ENCODE results near the gene APIP. TPM values are rescaled to one million over a fixed set of nuclear protein-coding genes. Genes with fewer than 3 reads are reported as not detected.

Gene APIP
- total RNA-seq = 11.0 and 16.5 TPM in 2 replicates

- no peaks in the 10 kb centered on the region for H3K36me3 ChIP-seq (ENCODE audit: control insufficient read depth, insufficient read depth, low read length)
- TF ChIP-seq CTCF (IDR thresholded peaks at IDR 0.05; ENCODE audit: insufficient read depth, low read length, poor library complexity, severe bottlenecking) = no peak
- peak; percentile 96 for DNase-seq (ENCODE audit: low read depth)
- peak within 1 kb of the TSS; percentile 59 for H3K4me3 ChIP-seq (ENCODE audit: low read depth, low read length)
- no peaks in the 10 kb centered on the region for H3K27me3 ChIP-seq (ENCODE audit: control insufficient read depth, insufficient read depth, low read length)
Observed at GRCh38 chr11:34916015-34916842, at the start of gene APIP, which contains the start of gene PDHX. APIP (minus strand) TSS chr11:34916379; CDS start chr11:34916284, 95 bp downstream. PDHX (plus strand) TSS chr11:34916618; CDS start chr11:34916656, 38 bp downstream.

- no peaks in the 10 kb centered on the region for H3K27me3 ChIP-seq (ENCODE audit: control insufficient read depth, insufficient read depth, low read length)
- DNase-seq (ENCODE audit: low read depth) = no peak
- H3K4me3 ChIP-seq (ENCODE audit: low read depth, low read length) = no peak overlapping the region
- no peaks in the 10 kb centered on the region for H3K36me3 ChIP-seq (ENCODE audit: control insufficient read depth, insufficient read depth, low read length)
- no peak for TF ChIP-seq CTCF (IDR thresholded peaks at IDR 0.05; ENCODE audit: insufficient read depth, low read length, poor library complexity, severe bottlenecking)
Observed at GRCh38 chr11:34964610-34965331, 48.6 kb upstream of the APIP start.

- Histone ChIP-seq H3K4me3 (ENCODE audit: low read depth, low read length) (no peak overlapping the region), H3K27me3 (ENCODE audit: control insufficient read depth, insufficient read depth, low read length) (no peaks in the 10 kb centered on the region), H3K36me3 (ENCODE audit: control insufficient read depth, insufficient read depth, low read length) (no peaks in the 10 kb centered on the region)
- no peak for DNase-seq (ENCODE audit: low read depth)
- no peak for TF ChIP-seq CTCF (IDR thresholded peaks at IDR 0.05; ENCODE audit: insufficient read depth, low read length, poor library complexity, severe bottlenecking)
Observed at GRCh38 chr11:34963351-34963750, 47.2 kb upstream of the APIP start.

- Histone ChIP-seq H3K36me3 (ENCODE audit: control insufficient read depth, insufficient read depth, low read length) (no peaks in the 10 kb centered on the region), H3K27me3 (ENCODE audit: control insufficient read depth, insufficient read depth, low read length) (no peaks in the 10 kb centered on the region), H3K4me3 (ENCODE audit: low read depth, low read length) (no peak overlapping the region)
- DNase-seq (ENCODE audit: low read depth) = no peak
- TF ChIP-seq CTCF (IDR thresholded peaks at IDR 0.05; ENCODE audit: insufficient read depth, low read length, poor library complexity, severe bottlenecking) = no peak
Observed at GRCh38 chr11:34962034-34962433, 45.9 kb upstream of the APIP start.

GRCh38 chr11:34960277-34960676 is 44.1 kb upstream of the APIP start:
- no peak for TF ChIP-seq CTCF (IDR thresholded peaks at IDR 0.05; ENCODE audit: insufficient read depth, low read length, poor library complexity, severe bottlenecking)
- no peak overlapping the region for H3K4me3 ChIP-seq (ENCODE audit: low read depth, low read length)
- no peaks in the 10 kb centered on the region for H3K36me3 ChIP-seq (ENCODE audit: control insufficient read depth, insufficient read depth, low read length)
- H3K27me3 ChIP-seq (ENCODE audit: control insufficient read depth, insufficient read depth, low read length) = no peaks in the 10 kb centered on the region
- no peak for DNase-seq (ENCODE audit: low read depth)

Data from kidney epithelial cell (primary cell).